Medulla oblongata (tissue), 1 donor: ENCODE data around the gene PLK1.

Experiments
- DNase-seq: peaks from one replicate; pipeline ENCODE4 v3.0.0-alpha.2; 2015; ENCODE audit errors: extremely low spot score

PLK1 gene

DNA sequence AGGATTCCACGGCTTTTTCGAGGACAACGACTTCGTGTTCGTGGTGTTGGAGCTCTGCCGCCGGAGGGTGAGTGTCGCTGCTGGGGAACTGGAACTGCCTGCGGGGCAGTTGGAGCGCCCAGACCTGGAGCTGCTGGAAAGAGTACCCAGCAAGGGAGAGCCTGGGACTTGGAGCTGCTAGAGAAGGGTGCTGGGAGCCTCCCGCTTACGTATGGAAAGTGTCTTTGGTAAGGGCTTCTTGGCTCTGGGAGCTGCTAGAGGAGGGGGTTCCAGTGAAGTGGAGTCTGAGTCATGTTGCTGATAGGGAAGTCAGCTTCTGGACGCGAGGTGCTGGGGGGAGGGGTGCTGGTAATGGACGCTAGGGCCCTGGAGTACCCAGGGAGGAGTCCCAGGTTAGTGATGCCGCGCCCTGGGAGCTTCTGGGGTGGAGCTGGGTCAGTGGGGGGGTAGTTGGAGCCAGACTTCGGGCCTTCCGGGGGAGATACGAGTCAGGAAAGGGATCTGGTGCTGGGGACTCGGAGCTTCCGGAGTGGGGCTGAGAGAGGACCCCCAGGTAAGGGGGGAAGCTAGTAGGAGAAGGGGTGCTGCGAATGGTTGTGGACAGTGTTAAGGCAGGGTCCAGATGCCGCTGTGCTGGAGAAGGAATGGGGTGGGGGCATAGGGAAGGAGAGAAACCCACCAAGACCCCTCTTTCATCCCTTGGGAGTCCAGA lies 741 bp downstream of the PLK1 start:
- no peak for DNase-seq

DNA sequence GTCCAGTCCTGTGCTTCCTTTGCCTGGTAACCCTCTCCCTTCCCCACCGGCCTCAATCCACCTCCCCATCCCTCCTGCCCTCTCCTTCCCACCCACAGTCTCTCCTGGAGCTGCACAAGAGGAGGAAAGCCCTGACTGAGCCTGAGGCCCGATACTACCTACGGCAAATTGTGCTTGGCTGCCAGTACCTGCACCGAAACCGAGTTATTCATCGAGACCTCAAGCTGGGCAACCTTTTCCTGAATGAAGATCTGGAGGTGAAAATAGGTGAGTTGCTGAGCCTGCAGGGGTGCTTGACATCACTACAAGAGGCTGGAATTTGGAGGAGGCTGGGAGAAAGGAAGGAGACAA lies 1.3 kb downstream of the PLK1 start:
- no peak for DNase-seq

DNA sequence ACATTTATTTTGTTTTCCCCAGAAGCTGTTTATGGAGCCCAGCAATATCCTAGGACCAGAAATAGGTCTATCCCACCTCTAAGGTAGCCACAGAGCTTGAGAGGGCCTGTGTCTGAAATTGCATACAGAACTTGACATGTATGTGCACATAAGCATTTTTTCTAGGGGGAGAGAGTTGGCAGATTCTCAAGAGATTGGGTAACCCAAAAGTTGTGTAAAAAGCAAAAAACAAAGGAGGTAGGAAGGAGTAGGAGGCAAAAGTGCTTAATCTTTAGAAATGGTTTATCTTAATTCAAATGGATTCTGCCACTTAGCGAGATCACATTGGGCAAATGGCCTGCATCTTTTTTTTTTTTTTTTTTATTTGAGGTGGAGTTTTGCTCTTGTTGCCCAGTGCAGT lies 3.5 kb downstream of the PLK1 start:
- DNase-seq, result no peak

DNA sequence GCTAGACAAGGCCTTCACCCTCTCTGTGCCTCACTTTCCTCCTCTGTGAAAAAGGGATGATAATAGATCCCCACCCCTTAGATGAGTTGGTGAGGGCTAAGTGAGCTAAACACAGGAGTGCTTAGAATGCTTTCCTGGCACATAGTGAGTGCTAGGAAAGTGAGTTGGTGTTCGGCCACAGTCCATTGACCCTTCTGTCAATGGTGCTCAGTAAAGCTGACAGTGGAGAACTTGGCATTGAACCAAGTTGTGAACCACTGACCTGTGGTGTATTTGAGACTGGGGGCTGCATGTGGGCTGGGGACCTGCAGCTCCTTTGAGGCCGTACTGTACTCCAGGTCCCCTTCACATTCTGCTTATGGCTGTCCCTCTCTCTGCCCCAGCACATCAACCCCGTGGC lies 4.8 kb downstream of the PLK1 start:
- DNase-seq, result no peak

DNA sequence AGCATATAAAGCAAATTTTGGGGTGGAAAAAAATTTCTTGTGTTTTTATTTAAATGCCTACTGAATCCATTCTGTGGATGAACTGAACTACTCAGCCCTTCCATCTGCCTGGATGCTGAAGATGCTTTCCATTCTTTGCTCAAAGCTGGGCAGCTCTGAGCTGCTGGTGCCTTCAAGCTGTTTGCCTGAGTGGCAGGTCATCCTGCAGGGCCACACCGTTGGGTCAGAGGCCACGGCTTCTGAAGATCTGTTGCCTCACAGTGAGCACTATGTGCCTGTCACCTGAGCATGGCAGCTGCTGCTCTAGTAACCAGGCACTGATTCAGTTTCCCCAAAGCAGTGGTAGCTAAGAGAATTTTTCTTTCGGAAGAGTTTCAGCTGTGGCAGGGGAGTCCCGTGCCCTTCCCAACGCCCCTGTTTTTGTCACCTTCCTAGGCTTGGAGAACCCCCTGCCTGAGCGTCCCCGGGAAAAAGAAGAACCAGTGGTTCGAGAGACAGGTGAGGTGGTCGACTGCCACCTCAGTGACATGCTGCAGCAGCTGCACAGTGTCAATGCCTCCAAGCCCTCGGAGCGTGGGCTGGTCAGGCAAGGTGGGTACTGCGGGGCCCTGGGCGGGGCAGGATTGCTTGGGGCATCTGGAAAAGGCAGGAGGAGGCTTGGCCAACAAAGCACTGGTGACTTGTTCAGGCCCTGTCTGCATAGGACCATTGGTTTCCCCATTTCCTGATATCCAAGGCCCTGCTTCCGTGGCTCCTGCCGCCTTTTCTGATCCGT lies 8.5 kb downstream of the PLK1 start:
- no peak for DNase-seq

DNA sequence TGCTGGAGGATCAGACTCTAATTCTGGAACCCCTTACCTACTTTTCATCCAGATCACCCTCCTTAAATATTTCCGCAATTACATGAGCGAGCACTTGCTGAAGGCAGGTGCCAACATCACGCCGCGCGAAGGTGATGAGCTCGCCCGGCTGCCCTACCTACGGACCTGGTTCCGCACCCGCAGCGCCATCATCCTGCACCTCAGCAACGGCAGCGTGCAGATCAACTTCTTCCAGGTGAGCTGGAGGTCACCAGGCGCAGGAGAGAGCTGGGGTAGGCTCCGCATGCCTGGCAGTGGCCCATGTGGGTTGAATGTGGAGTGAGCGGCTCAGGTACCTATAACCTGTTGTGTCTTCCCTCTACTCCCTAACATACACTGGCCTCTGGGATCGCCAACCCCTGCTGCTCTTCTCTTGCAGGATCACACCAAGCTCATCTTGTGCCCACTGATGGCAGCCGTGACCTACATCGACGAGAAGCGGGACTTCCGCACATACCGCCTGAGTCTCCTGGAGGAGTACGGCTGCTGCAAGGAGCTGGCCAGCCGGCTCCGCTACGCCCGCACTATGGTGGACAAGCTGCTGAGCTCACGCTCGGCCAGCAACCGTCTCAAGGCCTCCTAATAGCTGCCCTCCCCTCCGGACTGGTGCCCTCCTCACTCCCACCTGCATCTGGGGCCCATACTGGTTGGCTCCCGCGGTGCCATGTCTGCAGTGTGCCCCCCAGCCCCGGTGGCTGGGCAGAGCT lies 10.9 kb downstream of the PLK1 start:
- no peak for DNase-seq

DNA sequence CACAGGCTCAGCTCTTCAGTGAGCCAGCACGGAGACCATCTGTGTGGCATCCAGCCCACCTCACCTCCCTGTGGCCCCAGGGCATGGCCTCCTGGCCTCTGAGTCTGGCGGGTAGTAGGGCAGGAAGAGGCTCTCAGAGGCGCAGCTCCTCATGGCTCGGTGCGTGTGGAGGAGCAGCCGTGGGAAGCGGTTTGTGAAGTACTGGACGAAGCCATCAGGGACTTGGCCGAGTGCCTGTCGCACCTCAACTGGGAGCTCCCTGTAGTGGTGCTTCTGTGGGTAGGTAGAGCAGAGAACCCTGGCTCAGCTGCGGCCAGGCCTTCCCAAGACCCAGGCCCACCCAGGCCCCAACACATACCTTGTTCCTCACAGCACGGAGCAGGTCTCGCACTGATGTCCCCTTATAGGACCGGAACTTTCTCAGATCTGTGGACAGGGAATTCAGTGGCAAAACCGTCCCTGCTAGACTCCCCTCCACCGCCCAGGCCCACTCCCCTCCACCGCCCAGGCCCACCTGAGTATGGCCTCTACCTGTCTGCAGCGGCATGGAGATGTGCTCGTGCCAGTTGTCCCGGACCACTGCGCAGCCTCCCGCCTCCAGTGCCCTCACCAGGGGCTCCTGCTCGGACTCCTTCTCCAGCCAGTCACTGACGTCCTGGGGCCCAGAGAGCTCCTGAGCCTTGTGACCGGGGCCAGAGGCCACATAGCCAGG lies 12.2 kb downstream of the PLK1 start:
- no peak for DNase-seq

DNA sequence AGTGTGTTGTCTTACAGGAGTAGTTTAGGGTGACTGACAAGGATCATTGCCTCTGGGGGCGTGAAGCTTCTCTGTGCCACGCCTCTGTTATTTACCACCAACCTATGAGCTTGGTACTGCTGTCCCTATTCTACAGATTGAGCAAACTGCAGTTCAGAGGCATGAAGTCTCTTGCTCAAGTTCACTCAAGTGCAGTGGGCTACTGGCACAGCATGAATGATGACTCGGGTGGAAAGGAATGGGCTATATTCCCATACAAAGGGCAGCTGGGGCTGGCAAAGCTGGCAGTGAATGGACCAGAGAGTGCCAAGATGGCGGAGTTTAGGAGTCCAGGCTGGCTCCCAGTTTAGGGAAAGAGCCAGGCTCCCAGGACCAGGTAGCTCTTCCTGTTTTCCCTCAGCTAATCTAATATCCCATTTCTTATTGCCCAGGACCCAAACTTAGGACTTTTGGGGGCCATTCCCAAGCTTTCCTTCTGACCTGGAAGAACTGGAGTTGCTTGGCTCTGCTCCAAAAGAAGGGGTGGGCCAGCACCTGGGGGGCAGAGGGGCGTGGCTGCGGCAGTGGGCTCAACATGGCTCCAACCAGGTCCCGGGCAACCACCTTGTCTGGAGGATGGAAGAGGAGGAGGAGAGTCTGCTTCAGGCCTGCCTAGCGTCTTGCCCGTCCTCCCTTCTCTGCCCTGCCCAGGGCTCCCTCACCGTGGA lies 12.9 kb downstream of the PLK1 start:
- peak; percentile 13 for DNase-seq

DNA sequence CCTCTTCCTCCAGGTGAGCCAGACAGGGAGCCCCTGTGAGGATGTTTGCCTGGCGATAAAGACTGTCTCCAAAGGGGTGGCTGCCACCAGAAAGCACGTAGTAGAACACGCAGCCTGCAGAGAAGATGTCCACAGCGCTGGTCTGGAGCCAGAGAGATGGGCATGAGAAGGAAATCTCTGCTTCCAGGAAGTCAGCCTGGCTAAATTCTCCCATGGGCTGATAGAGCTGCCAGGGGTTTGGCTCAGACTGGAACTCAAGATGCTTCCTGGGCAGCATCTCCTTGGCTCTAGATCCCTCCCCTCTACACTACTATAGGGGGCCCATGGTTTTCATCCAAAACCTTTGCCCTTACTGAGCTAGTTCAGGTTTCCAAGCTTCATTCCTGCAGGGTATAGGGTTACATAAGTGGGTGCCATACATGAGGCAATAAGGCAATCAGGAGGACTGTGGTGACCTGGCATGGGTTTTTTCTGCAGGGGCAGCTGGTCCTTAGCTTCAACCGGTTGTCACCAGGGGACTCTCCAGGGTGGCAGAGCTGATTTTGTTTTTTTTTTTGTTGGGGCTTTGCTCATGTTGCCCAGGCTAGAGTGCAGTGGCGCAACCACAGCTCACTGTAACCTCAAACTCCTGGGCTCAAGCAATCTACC lies 13.6 kb downstream of the PLK1 start:
- DNase-seq, result no peak

DNA sequence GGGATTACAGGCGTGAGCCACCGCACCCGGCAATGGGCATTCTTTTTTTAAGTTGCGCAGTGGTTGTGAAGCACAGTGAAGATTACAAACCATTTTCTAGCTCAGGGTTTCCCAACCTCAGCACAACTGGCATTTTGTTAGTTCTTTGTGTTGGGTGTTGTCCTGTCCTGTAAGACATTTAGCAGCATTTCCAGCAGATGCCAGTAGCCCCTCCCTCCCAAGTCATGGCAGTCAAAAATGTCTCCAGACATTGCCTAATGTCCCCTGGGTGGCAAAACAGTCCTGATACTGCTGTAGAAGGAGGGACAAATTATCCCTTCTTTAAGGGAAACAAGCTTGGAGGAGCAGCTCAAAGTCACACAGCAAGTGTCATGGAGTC lies 15.6 kb downstream of the PLK1 start:
- no peak for DNase-seq

DNA sequence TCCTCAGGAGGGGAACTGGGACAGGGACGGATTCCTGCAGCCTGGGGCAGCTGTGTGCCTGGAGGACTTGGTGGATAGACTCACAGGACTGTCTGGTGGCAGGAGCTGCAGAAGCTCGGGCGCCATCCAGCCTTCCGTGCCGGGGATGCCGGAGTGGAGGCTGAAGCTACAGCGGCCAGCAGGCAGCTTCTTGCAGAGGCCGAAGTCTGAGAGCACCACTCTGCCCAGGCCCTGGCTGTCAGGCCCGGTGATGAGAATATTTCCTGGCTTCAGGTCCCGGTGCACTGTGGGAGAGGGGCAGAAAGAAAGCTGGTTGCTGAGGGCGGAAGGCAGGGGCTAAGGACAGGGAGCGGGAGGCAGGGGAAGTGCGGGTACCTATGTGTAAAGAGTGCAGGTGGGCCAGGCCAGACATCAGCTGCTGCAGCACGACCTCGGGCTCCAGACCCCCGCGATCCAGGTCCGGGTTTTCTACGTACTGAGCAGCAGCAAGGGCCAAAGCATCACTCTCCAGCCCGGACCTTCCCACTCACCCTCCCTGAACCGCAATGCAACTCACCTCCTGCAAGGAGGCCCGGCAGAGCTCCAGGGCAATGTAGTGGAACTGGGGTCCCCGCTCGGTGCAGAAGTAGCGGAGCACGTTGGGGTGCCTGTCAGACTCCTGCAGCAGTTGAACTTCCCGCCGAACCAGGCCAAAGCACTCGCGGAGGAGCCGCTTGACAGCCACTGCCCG lies 16.1 kb downstream of the PLK1 start:
- no peak for DNase-seq

DNA sequence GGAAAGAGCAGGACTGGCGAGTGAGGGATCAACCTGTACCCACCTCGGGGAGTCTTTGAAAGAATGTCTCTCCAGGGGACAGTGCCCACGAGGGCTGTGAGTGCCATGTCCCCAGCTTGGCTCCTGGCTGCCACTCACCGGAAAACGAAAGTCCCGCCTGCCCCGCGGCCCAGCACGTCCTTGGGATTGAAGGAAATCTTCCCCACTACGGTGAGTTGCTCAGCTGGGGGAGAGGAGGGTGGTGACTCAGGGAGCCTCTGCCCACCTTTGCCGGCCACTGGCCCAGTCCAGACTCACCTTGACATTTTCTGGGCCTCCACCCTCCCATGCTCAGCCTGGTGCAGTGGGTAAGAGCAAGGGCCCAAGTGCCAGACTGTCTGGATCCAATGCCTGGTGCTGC lies 17.1 kb downstream of the PLK1 start:
- DNase-seq, result no peak

DNA sequence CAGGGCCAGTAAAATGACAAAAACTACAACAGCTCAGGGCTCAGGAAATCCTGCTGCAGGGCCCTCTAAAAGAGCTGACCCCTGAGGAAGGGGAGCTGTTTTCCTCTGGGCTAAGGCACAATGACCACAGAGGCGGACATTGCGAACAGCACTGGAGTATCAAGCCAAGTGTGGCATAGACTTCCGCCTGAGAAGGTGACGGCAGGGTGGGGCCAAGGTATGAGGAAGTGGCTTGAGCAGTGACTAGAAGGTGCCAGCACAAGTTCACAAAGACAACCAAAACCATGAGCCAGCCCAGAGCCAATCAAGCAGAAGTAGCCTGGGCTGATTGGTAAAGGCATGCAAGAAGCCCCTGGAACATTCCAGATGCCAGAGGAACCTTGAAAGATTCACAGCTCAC lies 20.4 kb downstream of the PLK1 start:
- no peak for DNase-seq

DNA sequence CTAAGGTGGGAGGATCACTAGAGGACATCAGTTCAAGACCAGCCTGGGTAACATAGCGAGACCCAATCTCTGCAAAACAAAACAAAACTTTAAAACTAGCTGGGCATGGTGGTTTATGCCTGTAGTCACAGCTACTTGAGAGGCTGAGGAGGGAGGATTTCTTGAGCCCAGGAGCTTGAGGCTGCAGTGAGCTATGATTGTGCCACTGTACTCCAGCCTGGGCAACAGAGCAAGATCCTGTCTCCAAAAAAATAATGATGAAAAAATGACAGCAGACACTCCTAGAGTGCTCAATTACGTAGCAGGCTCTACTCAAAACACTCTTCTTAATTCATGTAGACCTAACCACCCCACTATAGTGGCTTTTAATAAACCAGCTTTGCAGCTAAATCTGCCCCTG lies 21.4 kb downstream of the PLK1 start:
- no peak for DNase-seq

DNA sequence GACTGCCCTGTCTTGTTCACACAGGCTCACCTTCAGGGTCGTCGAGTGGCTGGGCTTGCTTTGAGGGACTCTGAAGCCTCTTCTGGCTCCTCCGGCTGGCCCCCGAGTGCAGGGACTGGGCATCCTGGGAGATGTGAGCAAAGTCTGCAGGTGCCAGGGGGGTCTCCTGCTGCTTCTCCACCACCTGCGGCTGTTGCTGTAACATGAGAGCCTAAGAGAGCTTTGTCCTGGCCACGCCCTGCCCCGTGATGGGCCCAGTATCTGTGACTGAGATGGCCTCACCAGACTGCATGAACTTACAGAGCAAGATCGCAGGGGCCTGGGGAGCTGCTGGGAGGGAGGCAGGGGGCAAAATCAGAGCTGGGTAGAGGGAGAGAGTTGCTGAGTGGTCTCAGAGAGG lies 21.8 kb downstream of the PLK1 start:
- DNase-seq, result no peak

DNA sequence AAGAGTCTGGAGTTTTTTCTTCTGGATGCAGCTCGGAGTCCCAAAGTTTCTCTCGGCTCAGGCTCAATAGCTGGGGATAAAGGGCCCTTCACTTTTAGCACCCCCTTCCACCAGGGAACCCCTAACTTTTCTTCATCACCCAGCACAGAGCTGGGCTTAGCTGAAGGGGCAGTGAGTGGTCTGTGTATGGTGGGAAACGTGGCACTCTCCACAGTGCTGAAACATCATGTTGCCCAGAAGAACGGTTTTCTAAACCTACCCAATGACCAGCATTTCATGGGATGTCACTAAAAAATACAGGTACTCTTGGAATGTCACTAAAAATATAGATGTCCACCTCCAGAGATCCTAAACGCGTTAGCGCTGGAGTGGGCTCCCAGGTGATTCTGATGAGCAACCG lies 22.4 kb downstream of the PLK1 start:
- DNase-seq, result no peak

DNA sequence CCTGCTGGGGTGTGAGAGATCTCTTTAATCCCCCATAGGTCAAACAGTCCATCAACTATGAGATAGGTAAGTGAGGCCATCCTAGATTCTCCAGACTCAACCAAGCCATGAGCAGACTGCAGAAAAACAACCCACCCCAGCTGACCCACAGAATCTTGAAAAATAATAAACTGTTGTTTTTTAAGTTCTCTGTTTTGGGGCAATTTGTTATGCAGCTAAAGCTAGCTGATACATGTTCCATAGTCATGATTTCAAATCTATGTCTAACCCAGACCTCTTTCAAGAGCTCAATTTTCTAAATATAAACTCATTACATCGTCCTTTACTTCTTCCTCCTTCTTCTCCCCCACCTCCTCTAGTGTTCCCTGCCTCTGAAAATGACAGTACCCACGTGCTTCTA lies 24.3 kb downstream of the PLK1 start:
- DNase-seq, result no peak

DNA sequence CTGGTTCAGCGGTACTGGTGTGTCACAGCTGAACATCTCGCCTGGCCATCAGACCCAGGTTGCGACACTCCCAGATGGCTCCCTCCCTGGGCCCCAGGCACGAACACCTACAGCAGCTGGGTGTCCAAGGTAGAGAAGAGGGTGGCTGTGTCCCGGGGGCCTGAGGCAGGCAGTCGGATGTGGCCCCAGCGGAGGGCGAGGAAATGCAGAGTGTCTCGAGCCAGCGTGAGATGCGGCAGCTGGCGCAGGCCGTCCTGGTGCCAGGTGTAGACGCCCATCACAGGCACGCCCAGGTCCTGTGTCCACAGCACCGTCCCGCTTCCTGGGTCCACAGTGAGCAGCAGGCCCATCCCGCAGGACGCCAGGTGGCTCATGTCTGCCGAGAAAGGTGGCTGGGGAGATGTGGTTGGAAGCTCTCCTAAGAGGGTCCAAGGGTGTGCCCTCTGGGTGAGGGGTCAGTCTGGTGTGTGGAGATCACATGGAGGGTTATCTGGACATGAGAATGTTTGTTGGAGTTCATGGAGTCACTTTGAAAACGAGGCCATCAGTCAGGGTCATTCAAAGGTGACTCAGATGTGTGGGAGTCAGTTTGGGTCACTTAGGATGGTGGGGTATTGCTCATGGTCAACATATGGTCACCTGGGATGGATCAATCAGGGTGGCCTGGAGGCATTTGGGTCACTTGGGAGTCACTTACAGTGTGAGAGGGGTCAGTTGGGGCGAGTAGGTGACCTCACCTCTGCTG lies 26.3 kb downstream of the PLK1 start:
- no peak for DNase-seq

DNA sequence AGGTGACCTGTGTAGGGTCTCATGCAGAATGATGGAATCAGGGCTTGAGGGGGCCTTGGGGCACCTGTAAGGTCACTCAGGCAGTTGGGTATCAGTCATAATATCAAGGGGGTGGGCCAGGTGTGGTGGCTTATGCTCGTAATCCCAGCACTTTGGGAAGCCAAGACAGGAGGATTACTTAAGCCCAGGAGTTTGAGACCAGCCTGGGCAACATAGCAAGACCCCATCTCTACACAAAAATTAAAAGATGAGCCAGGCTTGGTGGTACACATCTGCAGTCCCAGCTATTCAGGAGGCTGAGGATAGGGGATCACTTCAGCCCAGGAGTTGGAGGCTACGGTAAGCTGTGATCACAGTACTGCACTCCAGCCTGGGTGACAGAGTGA lies 26.8 kb downstream of the PLK1 start:
- no peak for DNase-seq

DNA sequence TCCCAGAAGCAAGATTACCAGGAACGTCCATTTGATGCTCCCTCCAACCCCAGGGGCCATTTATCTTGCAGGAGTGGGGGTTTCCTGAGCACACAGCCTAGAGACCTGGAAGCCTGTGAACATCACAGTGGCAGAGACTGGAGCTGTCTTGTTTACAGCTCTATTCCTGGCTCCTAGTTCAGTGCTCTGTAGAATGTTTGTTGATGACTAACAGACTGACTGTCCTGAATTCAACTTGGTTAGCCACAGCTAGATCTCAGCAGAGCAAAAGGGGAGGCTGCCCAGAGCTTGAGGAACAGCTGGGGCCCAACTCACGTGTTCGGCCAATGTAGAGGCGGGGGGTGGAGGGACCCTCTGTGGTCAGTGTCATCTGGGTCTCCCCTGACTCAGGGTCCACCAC lies 27.8 kb downstream of the PLK1 start:
- no peak for DNase-seq
